ENCODE results near the gene GLIS2.

Gene GLIS2

GRCh38 chr16:4358831-4359561 is 43.1 kb downstream of the GLIS2 start:
- H3K79me1 ChIP-seq (ENCODE audit: low read length) = no peaks in the 10 kb centered on the region
- no peak overlapping the region for H2BK5ac ChIP-seq (ENCODE audit: low read length)
- no peak overlapping the region for H4K8ac ChIP-seq (ENCODE audit: low read depth, low read length)
- H2AK5ac ChIP-seq (ENCODE audit: low read length) = no peak overlapping the region
- no peak overlapping the region for H3K23ac ChIP-seq (ENCODE audit: low read length)
- no peak overlapping the region for H3K4me2 ChIP-seq (ENCODE audit: low read length)
- H3K36me3 ChIP-seq (ENCODE audit: control insufficient read depth, insufficient read depth, low read length) = no peaks in the 10 kb centered on the region
- H3K27ac ChIP-seq (ENCODE audit: low read depth, low read length) = no peak overlapping the region
- no peak overlapping the region for H2BK120ac ChIP-seq (ENCODE audit: low read depth, low read length)
- H3K56ac ChIP-seq (ENCODE audit: low read length) = peak overlapping the region; percentile 34
- no peak overlapping the region for H4K5ac ChIP-seq (ENCODE audit: low read length)
- DNase-seq = peak; percentile 64
- H3K79me2 ChIP-seq (ENCODE audit: control insufficient read depth, insufficient read depth, low read length) = no peaks in the 10 kb centered on the region
- no peaks in the 10 kb centered on the region for H3K4me1 ChIP-seq (ENCODE audit: control insufficient read depth, low read depth, low read length)
- no peaks in the 10 kb centered on the region for H3K27me3 ChIP-seq (ENCODE audit: insufficient read depth, low read length, poor library complexity)
- H2BK15ac ChIP-seq (replicated peaks; ENCODE audit: low read depth) = no peak overlapping the region
- no peak overlapping the region for H3K18ac ChIP-seq (ENCODE audit: low read length)
- no peak overlapping the region for H3K9ac ChIP-seq (ENCODE audit: low read length)
- WGBS (ENCODE audit: extremely low coverage, insufficient coverage, low lambda C conversion rate) = no CpG with 5 or more reads among the region's 19 CpGs
- no peak overlapping the region for H3K4me3 ChIP-seq (ENCODE audit: low read length)
- no peak overlapping the region for H3K4ac ChIP-seq (ENCODE audit: low read depth, low read length)

GRCh38 chr16:4359914-4360313 is 44.0 kb downstream of the GLIS2 start:
- H4K8ac ChIP-seq (ENCODE audit: low read depth, low read length) = no peak overlapping the region
- H3K9ac ChIP-seq (ENCODE audit: low read length) = no peak overlapping the region
- H2BK5ac ChIP-seq (ENCODE audit: low read length) = no peak overlapping the region
- H3K36me3 ChIP-seq (ENCODE audit: control insufficient read depth, insufficient read depth, low read length) = no peaks in the 10 kb centered on the region
- H3K23ac ChIP-seq (ENCODE audit: low read length) = no peak overlapping the region
- H3K79me2 ChIP-seq (ENCODE audit: control insufficient read depth, insufficient read depth, low read length) = no peaks in the 10 kb centered on the region
- H2BK15ac ChIP-seq (replicated peaks; ENCODE audit: low read depth) = no peak overlapping the region
- no peak overlapping the region for H3K4ac ChIP-seq (ENCODE audit: low read depth, low read length)
- no peak overlapping the region for H3K56ac ChIP-seq (ENCODE audit: low read length)
- no peak overlapping the region for H4K5ac ChIP-seq (ENCODE audit: low read length)
- WGBS (ENCODE audit: extremely low coverage, insufficient coverage, low lambda C conversion rate) = 100% methylated on average over 2 of the region's 3 CpGs
- H3K4me1 ChIP-seq (ENCODE audit: control insufficient read depth, low read depth, low read length) = no peaks in the 10 kb centered on the region
- no peak overlapping the region for H2BK120ac ChIP-seq (ENCODE audit: low read depth, low read length)
- no peak overlapping the region for H3K18ac ChIP-seq (ENCODE audit: low read length)
- H3K79me1 ChIP-seq (ENCODE audit: low read length) = no peaks in the 10 kb centered on the region
- no peaks in the 10 kb centered on the region for H3K27me3 ChIP-seq (ENCODE audit: insufficient read depth, low read length, poor library complexity)
- no peak overlapping the region for H3K27ac ChIP-seq (ENCODE audit: low read depth, low read length)
- no peak for DNase-seq
- H2AK5ac ChIP-seq (ENCODE audit: low read length) = no peak overlapping the region
- H3K4me3 ChIP-seq (ENCODE audit: low read length) = no peak overlapping the region
- no peak overlapping the region for H3K4me2 ChIP-seq (ENCODE audit: low read length)

GRCh38 chr16:4360538-4361021 is 44.7 kb downstream of the GLIS2 start:
- no CpG with 5 or more reads among the region's 11 CpGs for WGBS (ENCODE audit: extremely low coverage, insufficient coverage, low lambda C conversion rate)
- Histone ChIP-seq H3K56ac (ENCODE audit: low read length) (no peak overlapping the region), H3K27ac (ENCODE audit: low read depth, low read length) (no peak overlapping the region), H3K4me1 (ENCODE audit: control insufficient read depth, low read depth, low read length) (no peaks in the 10 kb centered on the region), H3K9ac (ENCODE audit: low read length) (no peak overlapping the region), H3K27me3 (ENCODE audit: insufficient read depth, low read length, poor library complexity) (no peaks in the 10 kb centered on the region), H2BK120ac (ENCODE audit: low read depth, low read length) (no peak overlapping the region), H3K36me3 (ENCODE audit: control insufficient read depth, insufficient read depth, low read length) (no peaks in the 10 kb centered on the region), H3K4me2 (ENCODE audit: low read length) (no peak overlapping the region), H2BK15ac (replicated peaks; ENCODE audit: low read depth) (no peak overlapping the region), H3K79me1 (ENCODE audit: low read length) (no peaks in the 10 kb centered on the region), H4K5ac (ENCODE audit: low read length) (no peak overlapping the region), H2AK5ac (ENCODE audit: low read length) (no peak overlapping the region), H3K18ac (ENCODE audit: low read length) (no peak overlapping the region), H3K23ac (ENCODE audit: low read length) (no peak overlapping the region), H3K79me2 (ENCODE audit: control insufficient read depth, insufficient read depth, low read length) (no peaks in the 10 kb centered on the region), H3K4me3 (ENCODE audit: low read length) (no peak overlapping the region), H2BK5ac (ENCODE audit: low read length) (no peak overlapping the region), H4K8ac (ENCODE audit: low read depth, low read length) (no peak overlapping the region), H3K4ac (ENCODE audit: low read depth, low read length) (no peak overlapping the region)
- DNase-seq = peak; percentile 74

DNA sequence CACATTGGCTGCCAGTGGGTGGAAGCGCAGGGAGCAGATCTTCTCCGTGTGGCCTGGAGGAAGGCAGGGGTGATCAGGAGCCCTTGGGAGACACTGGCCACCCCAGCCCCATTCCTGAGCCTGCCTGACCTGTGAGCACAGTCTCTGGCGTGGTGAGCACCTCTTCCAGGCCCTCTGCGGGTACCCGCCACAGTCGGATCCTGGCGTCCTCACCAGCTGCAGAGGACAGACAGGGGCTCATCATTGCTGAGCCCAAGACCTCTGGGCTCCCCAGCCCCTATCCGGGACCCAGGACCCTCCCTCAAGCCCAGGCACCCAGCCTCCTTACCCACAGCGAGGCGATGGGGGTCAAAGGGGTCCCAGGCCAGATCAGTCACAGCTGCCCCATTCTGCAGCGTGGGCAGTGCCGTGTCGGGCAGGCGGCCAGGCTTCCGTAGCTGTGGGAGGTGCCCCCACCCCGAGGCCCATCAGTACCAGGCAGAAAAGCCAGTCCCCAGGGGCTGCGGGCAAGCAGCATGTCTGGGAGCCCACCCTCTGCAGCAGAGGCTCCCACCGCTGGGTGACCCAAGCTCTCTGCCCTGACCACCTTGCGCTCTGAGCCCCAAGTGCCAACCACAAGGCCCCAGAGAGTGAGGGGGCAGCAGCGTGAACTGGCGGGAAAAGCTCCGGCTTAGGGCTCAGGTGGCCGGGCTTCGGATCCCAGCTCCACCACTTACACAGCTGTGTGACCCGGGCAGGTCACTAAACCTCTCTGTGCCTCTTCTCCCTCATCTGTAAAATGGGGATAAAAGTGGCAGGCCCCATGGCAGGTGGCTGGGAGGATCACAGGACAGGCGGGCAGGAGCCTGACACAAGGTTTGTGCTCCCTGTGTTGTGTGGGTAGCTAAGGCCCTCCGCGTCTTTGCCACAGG is 45.4 kb downstream of the GLIS2 start:
- no peak overlapping the region for H3K18ac ChIP-seq (ENCODE audit: low read length)
- H3K36me3 ChIP-seq (ENCODE audit: control insufficient read depth, insufficient read depth, low read length) = no peaks in the 10 kb centered on the region
- DNase-seq = no peak
- H4K5ac ChIP-seq (ENCODE audit: low read length) = no peak overlapping the region
- H3K79me1 ChIP-seq (ENCODE audit: low read length) = no peaks in the 10 kb centered on the region
- H3K4me3 ChIP-seq (ENCODE audit: low read length) = no peak overlapping the region
- no CpG with 5 or more reads among the region's 28 CpGs for WGBS (ENCODE audit: extremely low coverage, insufficient coverage, low lambda C conversion rate)
- H3K4me1 ChIP-seq (ENCODE audit: control insufficient read depth, low read depth, low read length) = no peaks in the 10 kb centered on the region
- no peak overlapping the region for H3K23ac ChIP-seq (ENCODE audit: low read length)
- H3K27ac ChIP-seq (ENCODE audit: low read depth, low read length) = no peak overlapping the region
- no peak overlapping the region for H3K9ac ChIP-seq (ENCODE audit: low read length)
- H2BK120ac ChIP-seq (ENCODE audit: low read depth, low read length) = no peak overlapping the region
- H3K4ac ChIP-seq (ENCODE audit: low read depth, low read length) = no peak overlapping the region
- H3K79me2 ChIP-seq (ENCODE audit: control insufficient read depth, insufficient read depth, low read length) = no peaks in the 10 kb centered on the region
- no peak overlapping the region for H3K56ac ChIP-seq (ENCODE audit: low read length)
- no peak overlapping the region for H4K8ac ChIP-seq (ENCODE audit: low read depth, low read length)
- no peak overlapping the region for H2AK5ac ChIP-seq (ENCODE audit: low read length)
- no peak overlapping the region for H2BK5ac ChIP-seq (ENCODE audit: low read length)
- no peak overlapping the region for H3K4me2 ChIP-seq (ENCODE audit: low read length)
- H2BK15ac ChIP-seq (replicated peaks; ENCODE audit: low read depth) = no peak overlapping the region
- no peaks in the 10 kb centered on the region for H3K27me3 ChIP-seq (ENCODE audit: insufficient read depth, low read length, poor library complexity)

DNA sequence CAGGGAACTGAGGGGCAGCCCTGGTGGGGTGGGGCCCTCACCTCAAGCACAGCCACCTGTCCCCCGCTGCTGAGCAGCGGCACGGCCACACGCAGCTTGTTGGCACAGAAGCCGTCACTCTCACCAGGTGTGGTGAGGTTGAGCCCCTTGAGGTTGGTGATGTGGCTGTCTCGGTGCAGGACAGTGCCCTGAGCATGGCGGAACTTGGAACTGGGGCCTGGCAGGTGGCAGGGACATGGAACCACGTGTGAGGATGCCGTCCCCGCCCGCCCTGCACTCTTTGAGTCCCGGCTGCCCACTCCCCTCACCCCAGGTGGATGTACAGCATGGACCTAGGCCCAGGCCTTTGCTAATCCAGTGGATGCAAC is 46.1 kb downstream of the GLIS2 start:
- H3K9ac ChIP-seq (ENCODE audit: low read length) = no peak overlapping the region
- H3K4ac ChIP-seq (ENCODE audit: low read depth, low read length) = no peak overlapping the region
- no peak overlapping the region for H3K4me3 ChIP-seq (ENCODE audit: low read length)
- H3K79me2 ChIP-seq (ENCODE audit: control insufficient read depth, insufficient read depth, low read length) = no peaks in the 10 kb centered on the region
- H3K36me3 ChIP-seq (ENCODE audit: control insufficient read depth, insufficient read depth, low read length) = no peaks in the 10 kb centered on the region
- H3K18ac ChIP-seq (ENCODE audit: low read length) = no peak overlapping the region
- H3K23ac ChIP-seq (ENCODE audit: low read length) = no peak overlapping the region
- no peak overlapping the region for H2AK5ac ChIP-seq (ENCODE audit: low read length)
- H3K56ac ChIP-seq (ENCODE audit: low read length) = no peak overlapping the region
- H3K27me3 ChIP-seq (ENCODE audit: insufficient read depth, low read length, poor library complexity) = no peaks in the 10 kb centered on the region
- no peak overlapping the region for H4K5ac ChIP-seq (ENCODE audit: low read length)
- H3K79me1 ChIP-seq (ENCODE audit: low read length) = no peaks in the 10 kb centered on the region
- DNase-seq = no peak
- H2BK120ac ChIP-seq (ENCODE audit: low read depth, low read length) = no peak overlapping the region
- no peak overlapping the region for H4K8ac ChIP-seq (ENCODE audit: low read depth, low read length)
- no peak overlapping the region for H2BK15ac ChIP-seq (replicated peaks; ENCODE audit: low read depth)
- H3K4me1 ChIP-seq (ENCODE audit: control insufficient read depth, low read depth, low read length) = no peaks in the 10 kb centered on the region
- no peak overlapping the region for H2BK5ac ChIP-seq (ENCODE audit: low read length)
- WGBS (ENCODE audit: extremely low coverage, insufficient coverage, low lambda C conversion rate) = no CpG with 5 or more reads among the region's 12 CpGs
- H3K27ac ChIP-seq (ENCODE audit: low read depth, low read length) = no peak overlapping the region
- H3K4me2 ChIP-seq (ENCODE audit: low read length) = no peak overlapping the region

All from mesendoderm (in vitro differentiated cells).